Mesendoderm (in vitro differentiated cells): ENCODE measurements around the gene CDC42BPA.

Experiments used
- DNase-seq: peaks from one replicate; pipeline ENCODE4 v3.0.0; 2013
- H2AK5ac ChIP-seq: 2 replicates; pipeline ENCODE4 v1.6.1; 2013; ENCODE audit warnings: low read length, inconsistent platforms
- H2BK120ac ChIP-seq: 2 replicates; pipeline ENCODE4 v1.6.1; 2013; ENCODE audit warnings: low read depth, mild to moderate bottlenecking, low read length, moderate library complexity, mixed read lengths
- H2BK15ac ChIP-seq: replicated peaks from 2 replicates; pipeline ENCODE4 v1.6.1; 2013; ENCODE audit warnings: low read depth, mild to moderate bottlenecking, moderate library complexity
- H2BK5ac ChIP-seq: 2 replicates; pipeline ENCODE4 v1.6.1; 2013; ENCODE audit warnings: low read length, inconsistent platforms
- H3K18ac ChIP-seq: 2 replicates; pipeline ENCODE4 v1.6.1; 2013; ENCODE audit warnings: mild to moderate bottlenecking, low read length, mixed read lengths
- H3K23ac ChIP-seq: one replicate; pipeline ENCODE4 v1.6.1; 2013; ENCODE audit warnings: low read length
- H3K27ac ChIP-seq: 2 replicates; pipeline ENCODE4 v1.5.1; 2013; ENCODE audit warnings: low read depth, mild to moderate bottlenecking, inconsistent platforms, low read length, moderate library complexity
- H3K27me3 ChIP-seq: 2 replicates; pipeline ENCODE4 v1.6.1; 2013; ENCODE audit warnings: low read length, control low read depth, mild to moderate bottlenecking, inconsistent platforms; ENCODE audit not compliant: insufficient read depth, poor library complexity
- H3K36me3 ChIP-seq: 2 replicates; pipeline ENCODE4 v1.6.1; 2013; ENCODE audit warnings: low read length, inconsistent platforms; ENCODE audit not compliant: control insufficient read depth, insufficient read depth
- H3K4ac ChIP-seq: one replicate; pipeline ENCODE4 v1.6.1; 2013; ENCODE audit warnings: low read depth, mild to moderate bottlenecking, low read length, moderate library complexity
- H3K4me1 ChIP-seq: 2 replicates; pipeline ENCODE4 v1.6.1; 2013; ENCODE audit warnings: low read depth, low read length, inconsistent platforms; ENCODE audit not compliant: control insufficient read depth
- H3K4me2 ChIP-seq: 2 replicates; pipeline ENCODE4 v1.6.1; 2013; ENCODE audit warnings: low read length
- H3K4me3 ChIP-seq: 2 replicates; pipeline ENCODE4 v1.5.1; 2013; ENCODE audit warnings: mild to moderate bottlenecking, low read length
- H3K56ac ChIP-seq: one replicate; pipeline ENCODE4 v1.6.1; 2013; ENCODE audit warnings: low read length
- H3K79me1 ChIP-seq: 2 replicates; pipeline ENCODE4 v1.6.1; 2013; ENCODE audit warnings: low read length, inconsistent platforms
- H3K79me2 ChIP-seq: 2 replicates; pipeline ENCODE4 v1.6.1; 2013; ENCODE audit warnings: mild to moderate bottlenecking, low read length; ENCODE audit not compliant: control insufficient read depth, insufficient read depth
- H3K9ac ChIP-seq: 2 replicates; pipeline ENCODE4 v1.6.1; 2013; ENCODE audit warnings: low read length, inconsistent platforms
- H4K5ac ChIP-seq: one replicate; pipeline ENCODE4 v1.6.1; 2013; ENCODE audit warnings: low read length
- H4K8ac ChIP-seq: one replicate; pipeline ENCODE4 v1.6.1; 2013; ENCODE audit warnings: low read depth, mild to moderate bottlenecking, control low read depth, low read length, moderate library complexity
- WGBS: extraction: QIAGEN DNeasy Blood & Tissue Kit; methylation state at CpG from one replicate; pipeline ENCODE4 v1.1.7; 2013; ENCODE audit warnings: low lambda C conversion rate, missing lambda C conversion rate; ENCODE audit not compliant: insufficient coverage; ENCODE audit errors: extremely low coverage; 5-methylcytosine and 5-hydroxymethylcytosine counted together

CDC42BPA gene

GRCh38 chr1:226995365-226996332 is 322.6 kb downstream of the CDC42BPA start:
- Histone ChIP-seq H3K56ac (no peak overlapping the region), H2BK5ac (no peak overlapping the region), H3K23ac (no peak overlapping the region), H3K79me1 (no peaks in the 10 kb centered on the region), H3K79me2 (no peaks in the 10 kb centered on the region), H3K27me3 (no peaks in the 10 kb centered on the region), H2BK15ac (no peak overlapping the region), H3K9ac (no peak overlapping the region), H2AK5ac (no peak overlapping the region), H3K4me3 (no peak overlapping the region), H2BK120ac (no peak overlapping the region), H3K27ac (no peak overlapping the region), H3K36me3 (no peaks in the 10 kb centered on the region), H3K4ac (no peak overlapping the region), H4K5ac (no peak overlapping the region), H3K18ac (no peak overlapping the region), H4K8ac (no peak overlapping the region), H3K4me2 (no peak overlapping the region), H3K4me1 (no peaks in the 10 kb centered on the region)
- WGBS: no CpG with 5 or more reads among the region's 13 CpGs
- DNase-seq: no peak

- Histone ChIP-seq H3K18ac (no peak overlapping the region), H4K5ac (no peak overlapping the region), H2BK15ac (no peak overlapping the region), H3K27ac (no peak overlapping the region), H3K56ac (no peak overlapping the region), H3K79me2 (no peaks in the 10 kb centered on the region), H3K4me3 (no peak overlapping the region), H2BK120ac (no peak overlapping the region), H3K36me3 (no peaks in the 10 kb centered on the region), H3K27me3 (no peaks in the 10 kb centered on the region), H3K23ac (no peak overlapping the region), H3K4ac (no peak overlapping the region), H2BK5ac (no peak overlapping the region), H3K4me2 (no peak overlapping the region), H2AK5ac (no peak overlapping the region), H3K79me1 (no peaks in the 10 kb centered on the region), H4K8ac (no peak overlapping the region), H3K4me1 (no peaks in the 10 kb centered on the region), H3K9ac (no peak overlapping the region)
- DNase-seq: no peak
- WGBS: no CpG with 5 or more reads among the region's 18 CpGs
Measured at GRCh38 chr1:226994586-226995364, 323.5 kb downstream of the CDC42BPA start.

DNA sequence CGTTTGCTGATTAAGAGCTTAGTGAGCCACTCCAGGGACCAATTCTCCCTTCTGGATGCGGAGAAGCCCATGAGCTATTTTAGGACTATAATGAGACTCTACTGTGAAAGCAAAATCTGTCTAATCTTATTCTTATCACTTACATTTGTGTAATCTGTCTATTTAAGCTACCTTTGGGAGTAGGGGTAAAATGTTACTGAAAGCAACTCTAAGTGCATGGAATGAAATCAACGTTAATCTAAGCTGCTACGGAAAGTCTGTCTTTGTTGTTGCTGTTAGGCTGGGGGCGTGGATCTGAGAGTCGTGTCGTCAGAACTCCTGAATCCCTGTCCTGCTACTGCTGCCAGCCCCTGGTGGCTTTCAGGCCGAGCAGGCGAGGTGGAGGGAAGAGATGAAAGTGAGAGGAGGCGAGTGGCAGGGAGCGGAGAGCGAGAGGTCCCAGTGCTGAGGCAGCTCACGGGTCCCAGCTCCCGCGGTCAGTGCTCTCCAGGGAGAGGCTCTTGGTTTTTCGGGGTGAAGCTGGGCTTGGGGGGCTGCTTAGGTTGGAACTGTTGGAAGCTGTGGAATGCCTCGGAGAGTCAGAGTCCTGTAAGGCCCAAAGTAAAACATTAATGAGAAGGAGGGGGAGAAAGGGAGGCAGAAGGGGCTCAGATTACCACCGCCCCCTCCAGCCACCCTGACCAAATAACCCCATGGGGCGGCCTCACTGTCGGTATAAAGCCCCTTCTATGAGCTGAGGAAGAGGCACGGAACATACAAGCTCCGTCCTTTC is 324.3 kb downstream of the CDC42BPA start:
- Histone ChIP-seq H2BK120ac (no peak overlapping the region), H4K8ac (no peak overlapping the region), H3K79me1 (no peaks in the 10 kb centered on the region), H3K23ac (no peak overlapping the region), H2BK5ac (no peak overlapping the region), H3K27ac (no peak overlapping the region), H3K9ac (no peak overlapping the region), H3K4ac (no peak overlapping the region), H3K36me3 (no peaks in the 10 kb centered on the region), H4K5ac (no peak overlapping the region), H3K79me2 (no peaks in the 10 kb centered on the region), H3K27me3 (no peaks in the 10 kb centered on the region), H2BK15ac (no peak overlapping the region), H3K4me3 (no peak overlapping the region), H3K4me1 (no peaks in the 10 kb centered on the region), H2AK5ac (no peak overlapping the region), H3K18ac (no peak overlapping the region), H3K4me2 (no peak overlapping the region), H3K56ac (no peak overlapping the region)
- no CpG with 5 or more reads among the region's 22 CpGs for WGBS
- no peak for DNase-seq

DNA sequence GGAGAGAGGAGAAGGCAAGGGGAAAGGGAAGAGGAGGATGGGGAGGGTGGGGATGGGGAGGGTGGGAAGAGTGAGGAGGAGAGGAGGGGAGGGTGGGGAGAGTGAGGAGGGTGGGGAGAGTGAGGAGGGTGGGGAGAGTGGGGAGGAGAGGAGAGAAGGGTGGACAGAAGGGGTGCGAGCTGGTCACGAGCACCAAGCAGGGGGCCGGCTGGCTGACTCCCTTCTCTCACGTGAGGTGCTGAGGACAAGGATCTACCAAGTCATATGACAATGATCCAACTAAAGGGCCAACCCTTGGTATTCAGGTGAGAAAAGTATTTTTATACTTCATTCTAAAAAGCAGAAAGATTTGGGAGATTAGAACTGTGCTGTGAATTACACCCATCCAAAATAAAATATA is 326.4 kb downstream of the CDC42BPA start:
- no peak overlapping the region for H2BK15ac ChIP-seq
- no peak overlapping the region for H4K8ac ChIP-seq
- no peak for DNase-seq
- H3K27me3 ChIP-seq: no peaks in the 10 kb centered on the region
- H3K18ac ChIP-seq: no peak overlapping the region
- H3K79me1 ChIP-seq: no peaks in the 10 kb centered on the region
- no peak overlapping the region for H3K23ac ChIP-seq
- no peak overlapping the region for H3K4ac ChIP-seq
- no peak overlapping the region for H2BK120ac ChIP-seq
- H3K4me1 ChIP-seq: no peaks in the 10 kb centered on the region
- WGBS: no CpG with 5 or more reads among the region's 4 CpGs
- H3K79me2 ChIP-seq: no peaks in the 10 kb centered on the region
- H2BK5ac ChIP-seq: no peak overlapping the region
- H2AK5ac ChIP-seq: no peak overlapping the region
- H3K4me3 ChIP-seq: no peak overlapping the region
- no peaks in the 10 kb centered on the region for H3K36me3 ChIP-seq
- H3K9ac ChIP-seq: no peak overlapping the region
- no peak overlapping the region for H4K5ac ChIP-seq
- H3K4me2 ChIP-seq: no peak overlapping the region
- no peak overlapping the region for H3K27ac ChIP-seq
- H3K56ac ChIP-seq: no peak overlapping the region

DNA sequence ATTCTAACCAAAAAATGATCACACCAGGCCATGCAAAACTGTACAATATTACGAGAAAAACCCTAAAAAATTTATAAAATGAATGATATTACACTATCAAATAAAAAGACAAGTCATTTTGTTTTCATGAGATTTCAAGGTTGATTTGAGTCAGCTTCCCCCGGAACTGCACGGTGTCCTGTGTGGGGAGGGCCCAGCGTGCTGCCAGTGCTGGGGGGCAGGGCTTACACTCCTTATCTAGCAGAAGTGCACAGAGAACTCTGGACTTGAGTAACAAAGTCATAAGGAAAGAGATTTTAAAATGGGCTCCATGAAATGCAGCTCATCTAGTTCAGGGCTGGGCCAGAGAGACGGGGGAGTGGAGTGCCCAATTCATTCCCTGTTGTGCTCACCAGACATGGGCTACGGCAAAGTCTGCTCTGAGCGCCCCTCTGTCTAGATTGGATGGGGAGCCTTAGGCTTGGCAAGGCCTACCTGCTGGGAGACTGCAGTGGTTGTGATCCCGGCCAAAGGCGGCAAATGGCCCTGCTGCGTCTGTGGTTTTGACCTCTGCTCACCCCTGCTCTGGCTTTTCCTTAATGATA is 328.1 kb downstream of the CDC42BPA start:
- Histone ChIP-seq H2BK5ac (no peak overlapping the region), H3K9ac (no peak overlapping the region), H4K5ac (no peak overlapping the region), H3K4ac (no peak overlapping the region), H2AK5ac (no peak overlapping the region), H2BK15ac (no peak overlapping the region), H3K56ac (no peak overlapping the region), H3K18ac (no peak overlapping the region), H2BK120ac (no peak overlapping the region), H3K4me3 (no peak overlapping the region), H3K4me1 (no peaks in the 10 kb centered on the region), H3K79me1 (no peaks in the 10 kb centered on the region), H3K36me3 (no peaks in the 10 kb centered on the region), H3K27ac (no peak overlapping the region), H3K23ac (no peak overlapping the region), H3K27me3 (no peaks in the 10 kb centered on the region), H3K79me2 (no peaks in the 10 kb centered on the region), H3K4me2 (no peak overlapping the region), H4K8ac (no peak overlapping the region)
- no CpG with 5 or more reads among the region's 10 CpGs for WGBS
- DNase-seq: no peak
